ENCODE measurements around the gene PI16. TPM values are rescaled to one million over a fixed set of nuclear protein-coding genes. Genes with fewer than 3 reads are reported as not detected.

Gene PI16
- total and polyA plus RNA-seq, 2 of the 13 experiments (the other 11 are each of a cell fraction or from before 2014, with no cell fraction given) = not detected

DNA sequence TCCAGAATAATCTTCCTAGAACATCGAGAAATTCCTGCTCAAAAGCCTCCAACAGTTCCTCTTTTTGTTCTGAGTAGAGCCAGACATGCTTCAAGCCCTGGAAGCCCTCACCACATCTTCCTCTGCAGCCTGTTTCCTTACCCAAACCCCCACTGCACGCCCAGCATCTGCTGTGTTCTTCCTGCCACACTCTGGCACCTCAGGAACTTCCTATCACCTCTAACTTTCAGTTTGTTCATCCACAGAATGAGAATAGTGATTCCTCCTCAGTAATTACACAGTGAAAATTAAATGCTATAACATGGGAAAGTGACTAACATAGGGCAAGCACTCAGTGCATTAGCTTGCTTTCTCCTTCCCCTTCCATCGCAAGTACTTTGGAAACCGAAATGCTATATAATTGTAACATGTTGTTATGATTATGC lies 42.5 kb upstream of the PI16 start (continued):
- TF ChIP-seq GTF2F1 (IDR thresholded peaks at IDR 0.05; ENCODE audit: low read length) (no peak), RELA (CRISPR knock-in tag; IDR thresholded peaks at IDR 0.05) (no peak), ZNF761 (CRISPR knock-in tag; conservative IDR thresholded peaks at IDR 0.05) (no peak), ZNF546 (CRISPR knock-in tag; conservative IDR thresholded peaks at IDR 0.05) (no peak), ZNF260 (CRISPR knock-in tag; IDR thresholded peaks at IDR 0.05; ENCODE audit: borderline replicate concordance, low read depth) (no peak), MAFF (IDR thresholded peaks at IDR 0.05; ENCODE audit: low read depth, low read length) (no peak)
- TF ChIP-seq, protein P1, sequence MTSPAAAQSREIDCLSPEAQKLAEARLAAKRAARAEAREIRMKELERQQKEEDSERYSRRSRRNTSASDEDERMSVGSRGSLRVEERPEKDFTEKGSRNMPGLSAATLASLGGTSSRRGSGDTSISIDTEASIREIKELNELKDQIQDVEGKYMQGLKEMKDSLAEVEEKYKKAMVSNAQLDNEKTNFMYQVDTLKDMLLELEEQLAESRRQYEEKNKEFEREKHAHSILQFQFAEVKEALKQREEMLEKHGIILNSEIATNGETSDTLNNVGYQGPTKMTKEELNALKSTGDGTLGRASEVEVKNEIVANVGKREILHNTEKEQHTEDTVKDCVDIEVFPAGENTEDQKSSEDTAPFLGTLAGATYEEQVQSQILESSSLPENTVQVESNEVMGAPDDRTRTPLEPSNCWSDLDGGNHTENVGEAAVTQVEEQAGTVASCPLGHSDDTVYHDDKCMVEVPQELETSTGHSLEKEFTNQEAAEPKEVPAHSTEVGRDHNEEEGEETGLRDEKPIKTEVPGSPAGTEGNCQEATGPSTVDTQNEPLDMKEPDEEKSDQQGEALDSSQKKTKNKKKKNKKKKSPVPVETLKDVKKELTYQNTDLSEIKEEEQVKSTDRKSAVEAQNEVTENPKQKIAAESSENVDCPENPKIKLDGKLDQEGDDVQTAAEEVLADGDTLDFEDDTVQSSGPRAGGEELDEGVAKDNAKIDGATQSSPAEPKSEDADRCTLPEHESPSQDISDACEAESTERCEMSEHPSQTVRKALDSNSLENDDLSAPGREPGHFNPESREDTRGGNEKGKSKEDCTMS (CRISPR knock-in tag; conservative IDR thresholded peaks at IDR 0.05) = no peak

DNA sequence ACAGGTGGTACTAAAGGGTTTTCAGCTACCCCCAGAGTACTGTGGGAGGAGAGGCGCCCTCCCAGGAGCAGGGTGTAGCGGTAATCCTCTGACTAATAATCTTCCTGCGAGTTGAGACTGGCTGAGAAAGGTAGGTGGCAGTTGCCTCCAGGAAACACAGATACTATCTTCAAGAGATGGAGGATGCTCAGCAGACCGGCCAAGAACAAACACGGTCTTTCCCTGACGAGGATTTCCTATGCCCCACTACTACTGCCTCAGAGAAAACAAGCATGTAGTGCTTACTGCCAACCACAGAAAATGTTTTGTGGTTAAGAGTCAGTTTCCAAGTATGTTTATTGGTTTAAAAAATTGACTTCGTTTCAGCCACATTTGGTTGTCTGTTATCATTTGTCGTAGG lies 42.0 kb upstream of the PI16 start:
- Histone ChIP-seq H3K4me2 (ENCODE audit: low read depth, low read length) (no peak overlapping the region), H3K79me2 (ENCODE audit: insufficient read depth, low read length) (no peaks in the 10 kb centered on the region), H4K20me1 (ENCODE audit: insufficient read depth, low read length) (no peaks in the 10 kb centered on the region), H3K4me1 (ENCODE audit: insufficient read depth, low read length) (peaks cover 14% of the 10 kb centered on the region), H3K4me3 (replicated peaks in 1 of 3; ENCODE audit: insufficient read depth in 1 of 3, low read depth in 2 of 3, low read length in 3 of 3) (no peak overlapping the region), H3K36me3 (replicated peaks in 1 of 2; ENCODE audit: control insufficient read depth in 1 of 2, insufficient read depth in 2 of 2, low read length in 2 of 2) (peaks cover 12 to 43% of the 10 kb centered on the region in 2 experiments; a peak in 4 of 5 replicates), H3K27me3 (ENCODE audit: control insufficient read depth in 1 of 2, insufficient read depth in 2 of 2, low read length in 2 of 2) (no peaks in the 10 kb centered on the region), H2AFZ (ENCODE audit: low read length) (no peak overlapping the region), H3K9ac (ENCODE audit: insufficient read depth, low read depth, low read length) (no peak overlapping the region), H3K27ac (ENCODE audit: extremely low read length, insufficient read depth, low read length) (no peak overlapping the region), H3K9me3 (ENCODE audit: low read length) (no peaks in the 10 kb centered on the region)
- POLR2A ChIA-PET = no interaction called here
- TF ChIP-seq KDM6A (CRISPR knock-in tag; IDR thresholded peaks at IDR 0.05; ENCODE audit: low read depth) = no peak
- no peak for TF ChIP-seq RNF2 (conservative IDR thresholded peaks at IDR 0.05; ENCODE audit: low read depth)
- TF ChIP-seq ATF1 (CRISPR knock-in tag; IDR thresholded peaks at IDR 0.05) = no peak
- no peak for TF ChIP-seq RAD21 (CRISPR knock-in tag; IDR thresholded peaks at IDR 0.05)
- TF ChIP-seq PITX1 (CRISPR knock-in tag; IDR thresholded peaks at IDR 0.05) = no peak
- WGBS (ENCODE audit: low lambda C conversion rate) = 97% methylated on average over 8 of the region's 8 CpGs
- ATAC-seq = no peak
- no TSS peak for BruUV-seq (replicated peaks)
- FAIRE-seq = no peak
- CTCF ChIA-PET (ENCODE audit: low intra/inter-chr PET ratio, low total read pairs) = no interaction called here
- in situ Hi-C loops (cut with HindIII; ENCODE audit: extremely low pct_ligation_motif_present, low pct_unique_long_range_greater_than_20kb) = no loop called here
- intact Hi-C loops (cut with micrococcal nuclease; ENCODE audit: unreplicated experiment) = no loop called here
- no peak for DNase-seq (ENCODE audit: low spot score)

Measured in HepG2 (cell line).